NCI-H1694 (cell line): ENCODE measurements around the gene IL5RA.
A peak's percentile ranks its signal among the peaks of the same experiment; 100 is the strongest.

Experiments
- DNase-seq: peaks from one replicate; lab custom pipeline; 2025; lab: John Stamatoyannopoulos, UW

IL5RA gene, protein sequence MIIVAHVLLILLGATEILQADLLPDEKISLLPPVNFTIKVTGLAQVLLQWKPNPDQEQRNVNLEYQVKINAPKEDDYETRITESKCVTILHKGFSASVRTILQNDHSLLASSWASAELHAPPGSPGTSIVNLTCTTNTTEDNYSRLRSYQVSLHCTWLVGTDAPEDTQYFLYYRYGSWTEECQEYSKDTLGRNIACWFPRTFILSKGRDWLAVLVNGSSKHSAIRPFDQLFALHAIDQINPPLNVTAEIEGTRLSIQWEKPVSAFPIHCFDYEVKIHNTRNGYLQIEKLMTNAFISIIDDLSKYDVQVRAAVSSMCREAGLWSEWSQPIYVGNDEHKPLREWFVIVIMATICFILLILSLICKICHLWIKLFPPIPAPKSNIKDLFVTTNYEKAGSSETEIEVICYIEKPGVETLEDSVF

DNA sequence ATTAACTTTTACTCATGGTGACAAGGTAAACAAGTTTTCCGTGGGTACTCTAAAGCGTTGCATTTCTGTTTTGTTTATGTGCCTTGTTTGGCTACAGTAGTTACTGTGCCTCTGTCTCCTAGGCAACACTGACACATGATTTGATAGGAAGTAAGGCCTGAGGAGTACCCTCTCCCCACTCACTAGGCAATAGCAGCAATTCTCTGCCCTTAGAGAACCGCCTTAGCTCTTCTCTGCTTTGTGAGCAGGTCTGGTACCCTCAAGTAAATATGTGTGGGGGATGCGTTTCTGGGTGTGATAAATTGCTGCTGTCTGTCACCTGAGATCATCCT lies at the start of gene IL5RA:
Gene IL5RA, minus strand, starts transcription at position 76 of the 332 bp plus-strand sequence. CDS start 5,390 bp downstream, outside the sequence.
- DNase-seq: no peak

- DNase-seq: no peak
Measured at GRCh38 chr3:3157484-3157883, 47.3 kb upstream of the IL5RA start.

- no peak for DNase-seq
Measured at GRCh38 chr3:3154879-3155610, 44.9 kb upstream of the IL5RA start.

DNA sequence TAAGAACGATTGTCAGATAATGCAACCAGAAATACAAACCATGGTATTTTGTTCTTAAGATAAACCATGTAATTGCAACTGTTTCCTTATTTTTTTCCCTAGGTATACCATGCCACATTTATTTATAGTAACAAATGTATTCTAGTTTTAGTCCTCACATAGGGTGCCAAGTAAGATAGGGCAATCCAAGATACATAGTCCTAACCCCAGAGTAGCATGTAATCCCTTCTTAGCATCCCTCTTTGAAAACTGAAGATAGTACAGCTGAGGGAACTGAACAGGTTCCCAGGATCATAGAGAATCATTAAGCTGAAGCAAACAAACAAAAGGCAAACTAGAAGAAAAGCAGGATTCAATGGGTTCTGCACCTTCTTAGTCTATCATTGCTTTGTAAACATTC lies 41.3 kb upstream of the IL5RA start:
- no peak for DNase-seq

DNA sequence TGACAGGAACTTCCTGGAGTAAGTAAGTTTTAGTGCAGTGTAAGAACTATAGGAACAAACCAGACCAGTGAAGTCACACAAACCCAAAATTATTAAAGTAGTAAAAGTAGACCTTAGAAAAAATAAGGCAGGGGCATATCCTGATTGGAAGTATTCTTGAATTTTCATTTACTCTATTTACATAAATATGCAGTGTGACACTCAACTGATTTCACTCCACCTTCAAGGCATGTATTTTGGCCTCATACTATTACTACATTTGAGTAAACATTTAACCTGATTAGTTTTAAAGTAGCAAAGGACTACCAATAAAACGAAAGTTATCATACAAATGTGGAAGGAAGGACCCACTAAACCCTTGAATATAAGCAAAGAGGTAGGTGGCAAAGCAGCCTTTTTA lies 39.4 kb upstream of the IL5RA start:
- no peak for DNase-seq

- no peak for DNase-seq
Measured at GRCh38 chr3:3145831-3146230, 35.7 kb upstream of the IL5RA start.

DNA sequence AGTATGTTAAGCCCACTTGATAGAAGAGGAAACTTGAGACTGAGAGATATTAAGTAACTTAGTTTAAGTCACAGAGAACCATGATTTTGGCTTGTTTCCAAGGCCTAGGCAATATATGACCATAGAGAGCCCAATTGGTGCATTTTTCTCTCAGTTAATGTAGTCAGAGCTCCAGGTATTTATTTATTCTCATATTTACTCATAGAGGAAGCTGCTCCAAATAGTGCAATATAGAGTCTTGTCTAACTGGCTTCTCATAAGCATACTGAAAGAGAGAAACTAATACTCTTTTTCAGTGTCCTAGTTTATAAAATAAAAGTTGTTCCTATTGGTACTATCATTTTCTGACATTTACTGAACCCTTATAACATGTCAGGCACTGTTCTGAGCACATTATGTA lies 31.8 kb upstream of the IL5RA start:
- no peak for DNase-seq

DNA sequence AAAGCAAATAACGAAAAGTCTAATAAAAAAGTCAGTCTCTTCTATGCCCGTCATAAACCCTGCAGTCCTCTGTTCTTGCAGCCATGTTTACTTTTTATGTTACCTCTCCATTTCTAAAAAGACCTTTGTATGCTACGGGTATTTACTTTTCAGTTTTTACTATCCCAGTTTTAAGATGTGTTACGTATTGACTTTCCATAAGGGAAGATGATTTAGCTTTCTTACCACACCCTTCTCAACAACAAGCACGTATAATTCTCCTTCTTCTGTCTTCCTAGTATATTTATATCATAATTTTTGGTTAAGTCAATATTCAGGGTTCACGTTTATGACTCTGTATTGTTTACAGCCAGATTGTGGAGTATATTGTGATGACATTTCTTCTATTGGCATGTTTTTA lies 27.4 kb upstream of the IL5RA start:
- no peak for DNase-seq

DNA sequence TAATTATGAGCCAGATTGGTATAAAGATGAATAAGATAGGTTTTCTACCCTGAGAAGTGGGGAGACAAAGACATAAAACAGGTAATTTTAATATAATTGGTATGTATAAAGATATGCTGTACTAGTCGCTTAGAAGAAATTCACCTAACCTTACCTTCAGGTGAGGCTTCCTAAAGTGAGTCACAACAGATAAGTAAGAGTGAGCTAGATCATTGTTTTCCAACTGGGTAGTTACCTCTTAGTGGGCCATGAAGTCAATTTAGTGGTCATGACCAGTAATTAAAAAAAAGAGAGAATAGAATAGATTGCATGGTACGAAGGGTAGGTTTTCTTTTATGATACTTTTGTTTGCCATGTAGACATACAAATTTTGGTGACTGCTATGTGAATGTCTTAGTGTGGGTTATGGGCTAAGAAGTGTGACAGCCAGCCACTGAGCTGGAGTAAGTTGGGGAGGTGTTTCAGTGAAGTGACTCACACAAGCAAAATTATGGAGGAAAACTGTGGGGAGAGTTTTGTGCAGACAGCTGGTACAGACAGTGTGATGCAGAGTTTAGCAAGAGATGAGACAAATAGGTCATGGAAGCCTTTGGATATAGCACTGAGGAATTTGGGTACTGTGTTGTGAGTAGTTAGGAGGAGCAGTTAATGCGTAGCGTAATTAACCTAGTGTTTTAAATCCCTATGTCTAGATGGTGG lies 24.7 kb upstream of the IL5RA start:
- no peak for DNase-seq

GRCh38 chr3:3133500-3133899 lies 23.3 kb upstream of the IL5RA start:
- DNase-seq: no peak

DNA sequence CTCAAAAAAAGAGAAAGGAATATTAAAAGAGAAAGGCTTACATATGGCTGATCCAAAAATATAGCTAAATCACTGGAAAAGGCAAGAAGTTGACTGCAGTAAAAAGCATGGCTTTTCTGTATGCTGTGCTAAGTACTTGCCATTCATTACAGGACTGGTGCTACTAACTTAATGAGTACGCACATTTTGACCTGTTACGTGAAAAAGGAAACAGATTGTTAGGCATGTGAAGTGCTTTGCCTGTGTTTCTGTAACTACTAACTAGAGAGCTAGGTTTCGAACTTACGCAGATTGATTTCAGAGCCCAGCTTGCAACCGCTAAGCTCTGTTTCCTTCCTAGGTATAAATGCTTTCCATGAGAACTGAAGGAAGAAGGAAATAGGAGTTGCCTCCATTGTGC lies 19.4 kb upstream of the IL5RA start:
- DNase-seq: no peak

GRCh38 chr3:3127432-3128010 lies 17.3 kb upstream of the IL5RA start:
- DNase-seq: no peak

DNA sequence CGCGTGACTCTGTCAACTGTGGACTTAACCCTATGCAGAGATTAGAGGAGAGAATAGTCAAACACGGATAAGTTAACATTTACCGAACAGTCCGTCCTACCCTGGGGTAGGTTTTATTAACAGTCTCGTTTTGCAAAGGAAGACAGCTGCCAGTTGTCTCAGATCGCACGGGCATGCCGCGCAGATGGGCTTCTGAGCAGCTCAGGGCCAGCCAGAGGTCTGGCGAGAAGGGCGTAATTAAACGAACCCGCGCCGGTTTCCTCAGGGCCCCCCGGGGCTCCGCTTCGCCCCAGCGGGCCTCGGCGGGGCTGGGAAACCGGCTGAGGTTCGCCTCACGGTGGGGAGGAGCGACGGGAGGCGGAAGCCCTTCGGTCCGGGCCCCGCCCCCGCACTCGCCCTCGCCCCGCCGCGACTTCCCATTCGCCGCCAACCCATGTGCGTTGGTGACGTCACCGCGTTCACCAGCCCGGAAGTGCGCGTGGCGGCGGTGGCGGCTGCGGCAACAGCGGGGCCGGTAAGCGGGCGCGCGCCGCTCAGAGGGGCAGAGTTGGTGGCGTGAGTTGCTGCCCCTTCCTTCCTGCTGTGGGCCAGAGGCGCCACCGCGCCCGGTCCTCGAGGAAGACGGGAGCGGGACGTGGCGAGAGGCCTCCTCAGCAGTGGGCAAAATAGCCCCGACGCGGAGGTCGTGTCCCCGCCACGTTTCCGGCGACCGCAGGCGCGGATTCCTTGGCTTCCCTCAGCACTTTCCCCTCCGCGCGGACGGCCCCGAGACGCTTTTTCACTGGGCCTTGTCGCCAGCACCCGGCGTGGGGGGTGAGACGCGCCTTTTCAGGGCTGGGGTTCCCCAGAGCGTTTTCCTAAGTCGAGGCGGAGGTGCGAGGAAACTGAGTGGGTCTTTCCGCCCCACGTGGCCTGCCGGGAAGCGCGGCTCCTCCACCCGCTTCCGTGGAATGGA lies 16.6 kb upstream of the IL5RA start, which contains the start of gene TRNT1:
Gene TRNT1, plus strand, starts transcription at position 464 of the 955 bp plus-strand sequence. CDS start 2,101 bp downstream, outside the sequence.
- DNase-seq: peak; percentile 28

DNA sequence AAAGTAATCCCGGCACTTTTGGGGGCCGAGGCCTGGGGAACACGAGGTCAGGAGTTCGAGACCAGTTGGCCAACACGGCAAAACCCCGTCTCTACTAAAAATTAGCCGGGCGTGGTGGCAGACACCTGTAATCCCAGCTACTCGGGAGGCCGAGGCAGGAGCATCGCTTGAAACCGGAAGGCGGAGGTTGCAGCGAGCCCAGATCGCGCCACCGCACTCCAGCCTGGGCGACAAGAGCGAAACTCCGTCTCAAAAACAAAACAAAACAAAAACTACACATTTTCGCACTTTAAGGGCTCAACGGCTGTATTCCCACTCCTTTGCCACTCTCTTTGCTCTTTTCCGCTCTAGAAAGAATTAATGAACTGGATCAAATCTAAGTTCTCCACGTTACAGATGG lies 15.8 kb upstream of the IL5RA start:
- no peak for DNase-seq

- DNase-seq: no peak
Measured at GRCh38 chr3:3119393-3119851, 9.2 kb upstream of the IL5RA start.

- DNase-seq: no peak
Measured at GRCh38 chr3:3117651-3118050, 7.5 kb upstream of the IL5RA start.

GRCh38 chr3:3113042-3113709 lies 3.0 kb upstream of the IL5RA start:
- DNase-seq: no peak

- DNase-seq: no peak
Measured at GRCh38 chr3:3110749-3111361, 681 bp upstream of the IL5RA start.

DNA sequence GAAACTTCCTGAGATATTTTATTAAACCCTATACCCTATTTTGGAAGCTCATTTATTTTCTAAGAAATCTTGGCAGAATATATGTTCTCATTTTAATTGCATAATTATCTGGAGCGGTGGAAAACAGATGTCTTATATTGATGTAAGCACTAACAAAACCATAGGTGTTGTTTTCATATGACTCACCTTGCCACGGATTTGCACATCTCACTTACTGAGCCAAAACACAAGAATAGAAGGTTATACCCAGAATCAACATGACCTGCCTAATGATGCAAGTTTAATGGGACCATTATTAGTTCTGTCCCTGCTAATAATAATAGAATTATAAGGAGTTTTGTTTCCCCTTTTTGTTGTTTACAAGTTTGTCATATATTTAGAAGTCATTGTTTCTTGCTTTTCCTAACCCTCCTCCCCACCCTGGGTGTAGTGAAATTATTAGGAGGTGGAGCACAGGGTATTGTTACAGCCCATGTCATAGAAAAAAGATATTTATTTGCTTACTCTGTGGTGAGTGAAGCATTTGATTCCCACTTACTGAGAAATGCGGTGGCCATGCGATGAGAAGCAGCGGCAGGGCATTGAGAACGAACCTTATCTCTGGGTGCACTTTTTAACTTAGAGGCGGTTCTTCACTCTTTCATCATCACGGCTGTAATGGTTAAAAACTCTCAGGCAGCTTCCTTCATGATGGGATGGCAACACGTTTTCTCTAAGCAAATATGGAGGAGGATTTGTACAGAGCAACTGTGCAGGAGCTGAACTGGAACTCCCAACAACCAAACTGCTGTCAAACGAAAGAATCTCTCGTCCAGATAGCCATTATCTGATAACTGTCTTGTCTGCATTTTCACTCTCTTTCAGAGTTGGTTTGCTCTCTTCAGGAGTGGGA lies 521 bp downstream of the IL5RA start:
- DNase-seq: no peak
